CD4-positive, alpha-beta T cell treated with Interleukin-4 for 1 hour (primary cell): ENCODE data around the gene SLC25A25.
"Not testable (repeated sequence)": the region's sequence is repeated elsewhere in the genome, so short reads cannot be mapped to it uniquely, and the experiment has no call there.

Experiments used
- DNase-seq, 2 donors: peaks; one replicate each; pipeline ENCODE4 v3.0.0-alpha.2; 2020 to 2022

The SLC25A25 gene

GRCh38 chr9:128067645-128068385 lies at the start of gene SLC25A25:
Gene SLC25A25, plus strand, starts transcription at chr9:128068232. Its CDS starts 88 bp downstream, at chr9:128068320.
- DNase-seq: peak; percentile 100

GRCh38 chr9:128020692-128021091 lies 47.3 kb upstream of the SLC25A25 start:
- no peak for DNase-seq

GRCh38 chr9:128021098-128021497 lies 46.9 kb upstream of the SLC25A25 start:
- no peak for DNase-seq

GRCh38 chr9:128022886-128023285 lies 45.1 kb upstream of the SLC25A25 start:
- DNase-seq: no peak

GRCh38 chr9:128023671-128024070 lies 44.4 kb upstream of the SLC25A25 start:
- DNase-seq: not testable (repeated sequence)

- DNase-seq: peak in 1 of 2 donors; percentile 30
Measured at GRCh38 chr9:128024761-128025308, 43.2 kb upstream of the SLC25A25 start.

- DNase-seq: peak in 1 of 2 donors; percentile 42
Measured at GRCh38 chr9:128025736-128026135, 42.3 kb upstream of the SLC25A25 start.

- peak; percentile 90 to 91 for DNase-seq
Measured at GRCh38 chr9:128026255-128026772, 41.7 kb upstream of the SLC25A25 start.

- DNase-seq: peak; percentile 59 to 70
Measured at GRCh38 chr9:128026773-128027541, 41.1 kb upstream of the SLC25A25 start.

GRCh38 chr9:128027705-128028104 lies 40.3 kb upstream of the SLC25A25 start:
- DNase-seq: no peak

GRCh38 chr9:128033609-128034008 lies 34.4 kb upstream of the SLC25A25 start:
- DNase-seq: no peak

GRCh38 chr9:128034821-128035652 lies 33.0 kb upstream of the SLC25A25 start:
- DNase-seq: peak; percentile 79 to 85

- not testable (repeated sequence) for DNase-seq
Measured at GRCh38 chr9:128036522-128036921, 31.5 kb upstream of the SLC25A25 start.

GRCh38 chr9:128040783-128041182 lies 27.2 kb upstream of the SLC25A25 start:
- not testable (repeated sequence) for DNase-seq

GRCh38 chr9:128042043-128042442 lies 26.0 kb upstream of the SLC25A25 start:
- no peak for DNase-seq

GRCh38 chr9:128043467-128043868 lies 24.6 kb upstream of the SLC25A25 start:
- DNase-seq: no peak

- not testable (repeated sequence) for DNase-seq
Measured at GRCh38 chr9:128045409-128045808, 22.6 kb upstream of the SLC25A25 start.

GRCh38 chr9:128045831-128046230 lies 22.2 kb upstream of the SLC25A25 start:
- DNase-seq: no peak

GRCh38 chr9:128047231-128047630 lies 20.8 kb upstream of the SLC25A25 start:
- no peak for DNase-seq

- no peak for DNase-seq
Measured at GRCh38 chr9:128048663-128049062, 19.4 kb upstream of the SLC25A25 start.

- no peak for DNase-seq
Measured at GRCh38 chr9:128049843-128050242, 18.2 kb upstream of the SLC25A25 start.

- no peak for DNase-seq
Measured at GRCh38 chr9:128051932-128052709, 15.9 kb upstream of the SLC25A25 start.
